ENCODE measurements around the gene FBN2.

- TF ChIP-seq CTCF (IDR thresholded peaks at IDR 0.05), result no peak
- TF ChIP-seq POLR2A (IDR thresholded peaks at IDR 0.05), result no peak
Observed at GRCh38 chr5:128262911-128263310, 275.1 kb downstream of the FBN2 start.

All from heart left ventricle (tissue), 13 donors.